ENCODE data around the gene TRERF1. TPM values are rescaled to one million over a fixed set of nuclear protein-coding genes. Genes with fewer than 3 reads are reported as not detected.
A peak's percentile ranks its signal among the peaks of the same experiment; 100 is the strongest.
"Not testable (repeated sequence)": the region's sequence is repeated elsewhere in the genome, so short reads cannot be mapped to it uniquely, and the experiment has no call there.

The TRERF1 gene, protein sequence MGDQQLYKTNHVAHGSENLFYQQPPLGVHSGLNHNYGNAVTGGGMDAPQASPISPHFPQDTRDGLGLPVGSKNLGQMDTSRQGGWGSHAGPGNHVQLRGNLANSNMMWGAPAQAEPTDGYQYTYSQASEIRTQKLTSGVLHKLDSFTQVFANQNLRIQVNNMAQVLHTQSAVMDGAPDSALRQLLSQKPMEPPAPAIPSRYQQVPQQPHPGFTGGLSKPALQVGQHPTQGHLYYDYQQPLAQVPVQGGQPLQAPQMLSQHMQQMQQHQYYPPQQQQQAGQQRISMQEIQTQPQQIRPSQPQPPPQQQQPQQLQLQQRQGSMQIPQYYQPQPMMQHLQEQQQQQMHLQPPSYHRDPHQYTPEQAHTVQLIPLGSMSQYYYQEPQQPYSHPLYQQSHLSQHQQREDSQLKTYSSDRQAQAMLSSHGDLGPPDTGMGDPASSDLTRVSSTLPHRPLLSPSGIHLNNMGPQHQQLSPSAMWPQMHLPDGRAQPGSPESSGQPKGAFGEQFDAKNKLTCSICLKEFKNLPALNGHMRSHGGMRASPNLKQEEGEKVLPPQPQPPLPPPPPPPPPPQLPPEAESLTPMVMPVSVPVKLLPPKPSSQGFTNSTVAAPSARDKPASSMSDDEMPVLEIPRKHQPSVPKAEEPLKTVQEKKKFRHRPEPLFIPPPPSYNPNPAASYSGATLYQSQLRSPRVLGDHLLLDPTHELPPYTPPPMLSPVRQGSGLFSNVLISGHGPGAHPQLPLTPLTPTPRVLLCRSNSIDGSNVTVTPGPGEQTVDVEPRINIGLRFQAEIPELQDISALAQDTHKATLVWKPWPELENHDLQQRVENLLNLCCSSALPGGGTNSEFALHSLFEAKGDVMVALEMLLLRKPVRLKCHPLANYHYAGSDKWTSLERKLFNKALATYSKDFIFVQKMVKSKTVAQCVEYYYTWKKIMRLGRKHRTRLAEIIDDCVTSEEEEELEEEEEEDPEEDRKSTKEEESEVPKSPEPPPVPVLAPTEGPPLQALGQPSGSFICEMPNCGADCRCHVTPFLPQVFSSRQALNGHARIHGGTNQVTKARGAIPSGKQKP (N-terminal part only)
- 10 to 100 TPM in 1 of 2 donors, 1 to 10 TPM in 1; 3.8 to 28.2 TPM for total RNA-seq

DNA sequence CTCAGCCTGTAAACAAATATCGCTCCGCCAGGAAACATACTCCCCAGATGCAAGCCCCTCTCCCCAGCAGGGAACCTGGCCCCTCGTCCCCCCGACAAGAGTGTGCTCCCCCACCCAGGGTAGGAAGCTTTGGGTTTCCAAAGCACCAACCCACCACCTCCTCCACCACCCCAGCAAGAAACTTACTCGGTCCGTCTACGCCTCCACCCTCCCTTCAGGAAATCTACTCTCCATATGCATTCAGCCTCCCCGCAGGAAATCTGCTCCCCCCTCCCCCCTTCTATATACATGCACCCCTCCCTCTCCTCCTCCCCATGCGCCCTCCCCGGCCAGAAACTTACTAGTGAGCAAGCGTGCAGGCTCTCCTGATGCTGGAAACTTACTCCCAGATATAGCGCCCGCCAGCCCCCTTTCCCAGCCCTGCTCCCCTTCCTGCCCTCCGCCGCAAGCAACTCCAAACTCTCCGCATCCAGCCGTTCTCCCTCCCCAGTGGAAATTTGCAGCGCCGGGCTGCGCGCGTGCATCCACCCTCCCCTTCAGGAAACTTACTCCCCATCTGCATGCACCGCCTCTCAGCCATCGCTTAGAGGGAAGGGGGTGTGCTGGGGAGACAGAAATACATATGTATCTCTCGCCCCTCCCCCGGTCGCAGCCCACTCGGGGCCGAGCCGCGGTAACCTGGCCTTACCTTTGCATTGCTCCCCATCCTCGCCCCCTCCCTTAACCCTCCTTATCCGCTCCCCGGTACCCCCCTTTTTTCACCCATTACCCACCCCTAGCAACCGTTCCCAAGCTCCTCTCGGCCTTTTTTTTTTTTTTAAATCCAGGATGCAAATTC lies at the start of gene TRERF1:
Gene TRERF1 (minus strand): TSS at position 594 of the 838 bp plus-strand sequence. CDS start 182,336 bp downstream, outside the sequence.
- DNase-seq (ENCODE audit: low spot score in 2 of 2) (peak; percentile 56 to 59), ATAC-seq (peak; percentile 48 to 59)
- H3K36me3 Mint-ChIP-seq: peaks cover 0 to 53% of the 10 kb centered on the region in 2 donors

GRCh38 chr6:42498473-42499128 lies 46.9 kb upstream of the TRERF1 start:
- DNase-seq (ENCODE audit: low spot score in 2 of 2) (no peak), ATAC-seq (no peak)
- H3K36me3 Mint-ChIP-seq: no peaks in the 10 kb centered on the region
- peaks cover 0 to 18% of the 10 kb centered on the region in 2 donors for H3K9me3 Mint-ChIP-seq
- H3K27ac Mint-ChIP-seq: no peak overlapping the region

More for the DNA sequence above, at the start of gene TRERF1:
- Mint-ChIP-seq H3K9me3 (no peaks in the 10 kb centered on the region), H3K27ac (peak within 1 kb of the TSS; percentile 85 to 91)

DNA sequence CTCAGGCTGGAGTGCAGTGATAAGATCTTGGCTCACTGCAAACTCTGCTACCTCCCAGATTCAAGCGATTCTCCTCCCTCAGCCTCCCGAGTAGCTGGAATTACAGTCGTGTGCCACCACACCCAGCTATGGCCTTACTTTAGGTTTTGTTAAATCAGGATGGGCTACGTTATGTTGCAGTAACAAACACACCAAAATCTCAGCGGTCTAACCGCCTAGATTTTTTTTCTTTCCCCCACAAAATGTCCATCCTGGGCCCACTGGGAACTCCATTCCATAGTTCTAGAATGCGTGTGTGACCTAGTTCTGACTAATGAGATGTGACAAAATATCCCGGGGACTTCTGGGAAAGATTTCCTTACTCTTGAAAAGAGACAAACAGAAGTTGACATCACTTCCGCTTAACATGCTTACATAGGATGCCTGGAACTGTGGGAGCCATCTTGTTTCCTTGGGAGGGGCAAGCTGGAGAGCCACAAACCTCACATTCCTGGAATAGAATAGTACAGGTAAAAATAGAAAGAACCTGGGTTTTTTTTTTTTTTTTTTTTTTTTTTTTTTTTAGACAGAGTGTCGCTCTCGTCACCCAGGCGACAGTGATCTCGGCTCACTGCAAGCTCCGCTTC lies 42.3 kb upstream of the TRERF1 start:
- DNase-seq (ENCODE audit: low spot score in 2 of 2) (no peak), ATAC-seq (no peak)
- Mint-ChIP-seq H3K27ac (no peak overlapping the region), H3K9me3 (peaks cover 0 to 10% of the 10 kb centered on the region in 2 donors), H3K36me3 (no peaks in the 10 kb centered on the region)

GRCh38 chr6:42488129-42488528 lies 36.4 kb upstream of the TRERF1 start:
- DNase-seq (ENCODE audit: low spot score in 2 of 2): no peak
- no peak for ATAC-seq
- no peaks in the 10 kb centered on the region for H3K36me3 Mint-ChIP-seq
- H3K9me3 Mint-ChIP-seq: no peaks in the 10 kb centered on the region
- H3K27ac Mint-ChIP-seq: no peak overlapping the region

DNA sequence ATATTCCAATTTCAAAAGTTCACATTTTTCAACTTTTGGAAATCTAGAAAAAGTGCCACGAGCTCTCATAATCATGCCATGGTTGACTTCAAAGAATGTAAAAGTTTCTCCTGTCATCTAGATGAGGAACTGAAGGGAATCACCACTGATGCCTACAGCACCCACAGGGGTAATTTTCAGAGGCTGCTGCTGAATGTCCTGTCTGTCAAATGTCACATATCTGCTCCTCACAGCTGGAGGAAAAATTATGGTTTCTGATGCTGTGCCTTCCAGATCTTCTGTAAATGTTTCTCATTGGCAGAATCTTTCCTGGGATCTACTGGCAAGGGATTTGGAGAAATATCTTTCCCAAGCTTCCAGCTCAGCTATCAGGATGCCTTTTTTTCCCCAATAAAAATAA lies 32.5 kb upstream of the TRERF1 start:
- Mint-ChIP-seq H3K36me3 (no peaks in the 10 kb centered on the region), H3K27ac (no peak overlapping the region), H3K9me3 (no peaks in the 10 kb centered on the region)
- no peak for ATAC-seq
- DNase-seq (ENCODE audit: low spot score in 2 of 2): no peak

- Mint-ChIP-seq H3K36me3 (no peaks in the 10 kb centered on the region), H3K9me3 (no peaks in the 10 kb centered on the region), H3K27ac (no peak overlapping the region)
- DNase-seq (ENCODE audit: low spot score in 2 of 2) (no peak), ATAC-seq (no peak)
Observed at GRCh38 chr6:42482174-42482573, 30.4 kb upstream of the TRERF1 start.

GRCh38 chr6:42471714-42472113 lies 20.0 kb upstream of the TRERF1 start:
- no peak overlapping the region for H3K27ac Mint-ChIP-seq
- ATAC-seq (no peak), DNase-seq (ENCODE audit: low spot score in 2 of 2) (no peak)
- peaks cover 4 to 10% of the 10 kb centered on the region in 2 donors for H3K36me3 Mint-ChIP-seq
- H3K9me3 Mint-ChIP-seq: peaks cover 12 to 18% of the 10 kb centered on the region in 2 donors

DNA sequence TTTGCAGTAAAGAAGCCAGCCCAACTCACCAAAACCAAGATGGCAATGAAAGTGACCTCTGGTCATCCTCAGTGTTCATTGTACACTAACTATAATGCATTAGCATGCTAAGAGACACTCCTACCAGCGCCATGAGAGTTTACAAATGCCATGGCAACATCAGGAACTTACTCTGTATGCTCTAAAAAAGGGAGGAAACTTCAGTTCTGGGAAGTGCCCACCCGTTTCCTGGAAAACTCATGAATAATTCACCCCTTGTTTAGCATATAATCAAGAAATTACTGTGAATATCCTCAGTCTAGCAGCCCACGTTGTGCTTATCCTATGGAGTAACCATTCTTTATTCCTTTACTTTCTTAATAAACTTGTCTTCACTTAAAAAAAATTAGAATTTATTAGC lies 19.4 kb upstream of the TRERF1 start:
- ATAC-seq (no peak), DNase-seq (ENCODE audit: low spot score in 2 of 2) (no peak)
- H3K9me3 Mint-ChIP-seq: peaks cover 12 to 18% of the 10 kb centered on the region in 2 donors
- H3K27ac Mint-ChIP-seq: no peak overlapping the region
- H3K36me3 Mint-ChIP-seq: peaks cover 4 to 10% of the 10 kb centered on the region in 2 donors

DNA sequence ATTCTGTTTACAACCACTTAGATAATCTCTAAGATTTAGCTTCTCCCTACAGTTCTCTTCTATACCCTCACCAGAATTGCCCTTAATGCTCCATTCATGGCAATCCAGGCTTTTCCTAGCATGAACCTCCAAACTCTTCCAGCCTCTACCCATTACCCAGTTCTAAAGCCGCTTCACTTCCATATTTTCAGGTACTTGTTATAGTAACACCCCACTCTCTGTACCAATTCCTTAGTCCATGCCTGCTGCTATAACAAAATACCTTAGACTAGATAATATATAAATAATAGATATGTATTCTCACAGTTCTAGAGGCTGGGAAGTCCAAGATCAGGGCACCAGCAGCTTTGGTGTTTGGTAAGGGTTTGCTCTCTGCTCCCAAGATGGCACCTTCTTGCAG lies 16.5 kb upstream of the TRERF1 start:
- H3K27ac Mint-ChIP-seq: no peak overlapping the region
- H3K36me3 Mint-ChIP-seq: peaks cover 4 to 10% of the 10 kb centered on the region in 2 donors
- peaks cover 12 to 18% of the 10 kb centered on the region in 2 donors for H3K9me3 Mint-ChIP-seq
- DNase-seq (ENCODE audit: low spot score in 2 of 2): no peak
- ATAC-seq: no peak

GRCh38 chr6:42467651-42468050 lies 15.9 kb upstream of the TRERF1 start:
- Mint-ChIP-seq H3K36me3 (peaks cover 4 to 10% of the 10 kb centered on the region in 2 donors), H3K9me3 (peaks cover 12 to 18% of the 10 kb centered on the region in 2 donors), H3K27ac (no peak overlapping the region)
- DNase-seq (ENCODE audit: low spot score in 2 of 2) (no peak), ATAC-seq (no peak)

GRCh38 chr6:42466470-42466869 lies 14.7 kb upstream of the TRERF1 start:
- not testable (repeated sequence) for H3K27ac Mint-ChIP-seq; DNase-seq (ENCODE audit: low spot score in 2 of 2); ATAC-seq; H3K36me3 Mint-ChIP-seq
- peaks cover 12 to 18% of the 10 kb centered on the region in 2 donors for H3K9me3 Mint-ChIP-seq

GRCh38 chr6:42462474-42462972 lies 10.8 kb upstream of the TRERF1 start:
- Mint-ChIP-seq H3K36me3 (no peaks in the 10 kb centered on the region), H3K27ac (no peak overlapping the region), H3K9me3 (no peaks in the 10 kb centered on the region)
- DNase-seq (ENCODE audit: low spot score in 2 of 2) (no peak), ATAC-seq (no peak)

- no peak for DNase-seq (ENCODE audit: low spot score in 2 of 2)
- no peak for ATAC-seq
- Mint-ChIP-seq H3K36me3 (no peaks in the 10 kb centered on the region), H3K27ac (no peak overlapping the region), H3K9me3 (no peaks in the 10 kb centered on the region)
Observed at GRCh38 chr6:42460883-42461282, 9.2 kb upstream of the TRERF1 start.

- Mint-ChIP-seq H3K36me3 (no peaks in the 10 kb centered on the region), H3K27ac (no peak overlapping the region), H3K9me3 (no peaks in the 10 kb centered on the region)
- no peak for DNase-seq (ENCODE audit: low spot score in 2 of 2)
- no peak for ATAC-seq
Observed at GRCh38 chr6:42459888-42460287, 8.2 kb upstream of the TRERF1 start.

GRCh38 chr6:42454428-42454791 lies 2.7 kb upstream of the TRERF1 start:
- Mint-ChIP-seq H3K27ac (no peak overlapping the region), H3K9me3 (no peaks in the 10 kb centered on the region), H3K36me3 (peaks cover 0 to 26% of the 10 kb centered on the region in 2 donors)
- no peak for DNase-seq (ENCODE audit: low spot score in 2 of 2)
- no peak for ATAC-seq
